Psoas muscle (tissue), 8 donors: ENCODE data around the gene CC2D2B. TPM values are rescaled to one million over a fixed set of nuclear protein-coding genes. Genes with fewer than 3 reads are reported as not detected.

Source experiments
- ATAC-seq, 4 donors: fragments of 200-7000 bp; cut with Tn5 transposase; one replicate each; pipeline ENCODE4 v1.9.1; 2020; ENCODE audit warnings: moderate library complexity in 3 of 4, mild to moderate bottlenecking in 2 of 4
- DNase-seq, 2 donors: peaks; one replicate each; pipeline ENCODE4 v3.0.0-alpha.2; 2020
- H3K27ac ChIP-seq: fragments of 200-600 bp; one replicate; pipeline ENCODE4 v1.8.0; 2022
- H3K27me3 ChIP-seq, 3 donors: fragments of 200-600 bp in 1 of 3; one replicate each; pipeline versions ENCODE4 v1.6.1 to v1.8.0; 2013 to 2022; ENCODE audit warnings: low read length in 2 of 3, mild to moderate bottlenecking in 2 of 3, moderate library complexity in 1 of 3; ENCODE audit not compliant: insufficient read depth in 3 of 3
- H3K36me3 ChIP-seq, 2 donors: fragments of 200-600 bp in 1 of 2; one replicate each; pipeline versions ENCODE4 v1.6.1 to v1.8.0; 2013 to 2022; ENCODE audit warnings: low read depth in 1 of 2, mild to moderate bottlenecking in 1 of 2, moderate library complexity in 1 of 2; ENCODE audit not compliant: insufficient read depth in 1 of 2
- H3K4me1 ChIP-seq: fragments of 200-600 bp; one replicate; pipeline ENCODE4 v1.8.0; 2022
- H3K4me3 ChIP-seq: fragments of 200-600 bp; one replicate; pipeline ENCODE4 v1.8.0; 2022; ENCODE audit warnings: mild to moderate bottlenecking
- H3K9me3 ChIP-seq: fragments of 200-600 bp; one replicate; pipeline ENCODE4 v1.8.0; 2022
- CTCF ChIP-seq: fragments of 200-600 bp; IDR thresholded peaks from one replicate; pipeline ENCODE4 v1.8.0; 2022; ENCODE audit warnings: antibody characterized with exemption
- WGBS, 3 donors: extraction: QIAGEN DNeasy Blood & Tissue Kit; methylation state at CpG; one replicate each; pipeline versions ENCODE4 v1.1.6 to v1.1.7; 2013; 5-methylcytosine and 5-hydroxymethylcytosine counted together
- intact Hi-C, 2 donors: fragments of 100-400 bp; cut with DNase I; formaldehyde crosslinking; loops; one replicate each; pipeline versions ENCODE4 v1.11.0 to v1.14.2; 2022
- polyA plus RNA-seq, 3 donors: library from polyadenylated mRNA; stranded (reverse); fragments of 200-250 nt; gene quantifications; one replicate each; pipeline ENCODE4 v1.2.3, GENCODE V29; 2013
- total RNA-seq, 4 donors: library from RNA; stranded (reverse); fragmentation: NEBNext Ultra II Directional in 2 of 4; extraction: Animal tissue kit (Norgen Biotek cat#: 25700) in 2 of 4; gene quantifications; one replicate each; pipeline versions ENCODE4 v1.2.1 to v1.2.4, GENCODE V29; 2021 to 2023
- donor health status: healthy with polysubstance abuse.
- donor health status: DM: no; HTN: no; CAD: no; lungs with moderate emphysema.
- donor health status: Bipolar disorder and iron deficiency.
- donor health status: healthy.
- donor health status: DM: yes; HTN: yes; CAD: no.
- donor health status: DM: no; HTN: no; CAD: no.
- donor health status: DM: no; HTN: no; CAD: no.
- donor health status: DM: yes; HTN: yes; CAD: no.

CC2D2B gene
- total and polyA plus RNA-seq, 7 donors = 0.07 to 0.32 (median 0.18) TPM

DNA sequence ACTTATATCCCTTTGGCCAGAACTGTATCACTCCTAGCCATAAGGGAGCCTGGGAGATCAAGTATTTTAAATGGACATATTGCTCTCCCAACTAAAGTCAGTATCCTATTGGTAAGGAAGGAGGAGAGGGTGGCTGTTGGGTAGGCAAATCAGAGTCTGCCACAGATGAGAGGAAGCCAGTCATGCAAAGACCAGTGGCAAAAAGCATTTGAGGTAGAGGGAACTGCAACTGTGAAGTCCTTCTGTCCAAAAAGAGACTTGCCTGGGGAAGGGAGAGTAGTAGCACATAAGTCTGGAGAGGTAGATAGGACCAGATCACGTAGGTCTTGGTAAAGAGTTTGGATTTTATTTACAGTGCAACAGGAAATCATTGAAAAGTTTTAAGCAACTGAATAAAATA is 126.8 kb downstream of the CC2D2B start:
- 89 to 97% (median 92%) methylated on average over 1 of the region's 1 CpG for WGBS, 3 donors
- no peaks in the 10 kb centered on the region for H3K9me3 ChIP-seq
- no peak overlapping the region for H3K27ac ChIP-seq
- ATAC-seq = no peak
- H3K4me3 ChIP-seq = no peak overlapping the region
- intact Hi-C loops = no loop called here
- H3K36me3 ChIP-seq = no peaks in the 10 kb centered on the region
- DNase-seq = no peak
- no peaks in the 10 kb centered on the region for H3K27me3 ChIP-seq
- H3K4me1 ChIP-seq = no peaks in the 10 kb centered on the region
- TF ChIP-seq CTCF = no peak

DNA sequence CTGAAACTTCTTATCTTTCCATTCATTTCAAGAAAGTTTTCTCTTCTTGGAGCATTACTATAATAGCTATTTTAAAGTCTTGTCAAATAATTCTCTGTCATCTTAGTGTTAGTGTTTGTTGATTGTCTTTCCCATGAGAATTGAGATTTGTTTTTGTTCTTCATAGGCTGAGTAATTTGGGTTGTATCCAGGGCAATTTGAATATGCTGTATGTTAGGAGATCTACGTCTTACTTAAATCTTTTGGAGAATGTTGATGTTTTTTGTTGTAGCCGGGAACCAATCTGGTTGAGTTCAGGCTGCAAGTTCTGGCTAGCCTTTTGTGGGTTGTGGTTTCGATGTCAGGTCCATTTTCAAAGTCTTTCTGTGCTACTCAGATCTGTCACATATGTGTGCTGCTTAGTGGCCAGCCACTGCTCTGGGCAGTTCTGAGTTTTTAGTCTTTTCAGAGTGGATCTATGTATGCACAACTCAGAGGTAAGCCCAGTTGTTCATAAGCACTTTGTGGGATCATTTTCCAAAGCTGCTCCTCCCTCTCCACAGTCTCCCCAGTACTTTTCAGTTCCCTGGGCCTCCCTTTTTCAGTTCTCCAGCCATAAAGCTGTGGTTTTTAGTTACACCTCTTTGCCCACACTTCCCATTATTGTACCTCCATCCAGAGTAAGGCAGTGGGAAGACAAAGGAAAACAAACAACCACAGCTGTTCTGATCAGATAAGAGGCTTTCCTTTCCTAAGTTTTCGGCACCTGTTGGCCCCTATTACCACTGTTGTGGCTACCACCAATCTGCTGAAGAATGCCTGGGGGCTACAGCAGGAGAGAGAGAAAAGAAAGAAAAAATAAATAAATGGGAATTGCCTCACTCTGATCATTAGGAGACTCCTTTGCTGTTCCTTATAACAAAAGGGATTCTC is 131.0 kb downstream of the CC2D2B start:
- ATAC-seq (no peak), DNase-seq (no peak)
- Histone ChIP-seq H3K4me3 (no peak overlapping the region), H3K4me1 (peaks cover 4% of the 10 kb centered on the region), H3K27ac (no peak overlapping the region), H3K27me3 (no peaks in the 10 kb centered on the region), H3K9me3 (no peaks in the 10 kb centered on the region), H3K36me3 (no peaks in the 10 kb centered on the region)
- 90 to 93% (median 92%) methylated on average over 4 of the region's 4 CpGs for WGBS, 3 donors
- intact Hi-C loops = no loop called here
- no peak for TF ChIP-seq CTCF

DNA sequence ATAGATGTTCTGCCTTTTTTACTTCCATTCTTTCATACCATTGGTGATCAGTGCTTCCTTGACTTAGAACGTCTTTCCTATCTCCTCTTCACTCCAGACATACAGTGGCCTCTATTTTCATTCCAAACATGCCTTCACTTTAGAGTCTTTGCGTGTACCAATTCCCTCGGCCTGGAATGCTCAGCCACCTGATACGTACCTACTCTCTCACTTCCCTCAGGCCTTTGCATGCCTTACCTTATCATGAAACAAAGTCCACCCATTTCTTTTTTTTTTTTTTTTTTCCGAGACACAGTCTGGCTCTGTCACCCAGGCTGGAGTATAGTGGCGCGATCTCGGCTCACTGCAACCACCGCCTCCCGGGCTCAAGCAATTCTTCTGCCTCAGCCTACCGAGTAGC is 133.4 kb downstream of the CC2D2B start:
- intact Hi-C loops = loop anchor here in 1 of 2 donors (5.0 kb wide), 1 partner anchor 51 kb away; no protein-coding TSS in a partner anchor
- Histone ChIP-seq H3K27ac (no peak overlapping the region), H3K36me3 (peaks cover 0 to 4% of the 10 kb centered on the region in 2 donors), H3K27me3 (no peaks in the 10 kb centered on the region), H3K9me3 (no peaks in the 10 kb centered on the region), H3K4me3 (no peak overlapping the region), H3K4me1 (peaks cover 15% of the 10 kb centered on the region)
- no peak for TF ChIP-seq CTCF
- DNase-seq = no peak
- no peak for ATAC-seq
- WGBS, 3 donors = 95 to 97% (median 97%) methylated on average over 11 of the region's 11 CpGs

- peaks cover 3 to 15% of the 10 kb centered on the region in 2 donors for H3K36me3 ChIP-seq
- TF ChIP-seq CTCF = peak; percentile 12
- H3K4me3 ChIP-seq = peak within 1 kb of the TSS; percentile 93
- H3K27me3 ChIP-seq = no peaks in the 10 kb centered on the region
- WGBS, 3 donors = 2 to 3% (median 2%) methylated on average over 61 to 92 of the region's 92 CpGs
- H3K27ac ChIP-seq = peak within 1 kb of the TSS; percentile 77
- H3K9me3 ChIP-seq = no peaks in the 10 kb centered on the region
- intact Hi-C loops = loop anchor here in 1 of 2 donors (5.0 kb wide), 1 partner anchor 49 kb away; no protein-coding TSS in a partner anchor
- ATAC-seq (peak; percentile 97 to 99 (median 98)), DNase-seq (peak; percentile 89 to 94)
- H3K4me1 ChIP-seq = peaks cover 15% of the 10 kb centered on the region
These were observed 135.5 kb downstream of the CC2D2B start, which contains the start of gene CCNJ for GRCh38 chr10:96043033-96043892. Gene CCNJ, plus strand, starts transcription at chr10:96043583. Its CDS starts 811 bp downstream, at chr10:96044394.
